NCI-H2227 treated with DMSO at 0.1 percent for 48 hours (cell line): ENCODE measurements around the gene SCAF4.
"Not testable (repeated sequence)": the region's sequence is repeated elsewhere in the genome, so short reads cannot be mapped to it uniquely, and the experiment has no call there.

Experiments used
- DNase-seq: peaks from one replicate; lab custom pipeline; 2025; lab: John Stamatoyannopoulos, UW

SCAF4 gene

GRCh38 chr21:31741116-31741515 is 9.2 kb upstream of the SCAF4 start:
- no peak for DNase-seq

GRCh38 chr21:31737586-31738397 is 5.9 kb upstream of the SCAF4 start:
- DNase-seq = not testable (repeated sequence)

- DNase-seq = no peak
Measured at GRCh38 chr21:31735511-31735992, 3.6 kb upstream of the SCAF4 start.

- DNase-seq = no peak
Measured at GRCh38 chr21:31733551-31734149, 1.7 kb upstream of the SCAF4 start.

- peak; percentile 59 for DNase-seq
Measured at GRCh38 chr21:31732597-31733550, 956 bp upstream of the SCAF4 start.

GRCh38 chr21:31731056-31731856 is 662 bp downstream of the SCAF4 start:
- no peak for DNase-seq

GRCh38 chr21:31730712-31731055 is 1.2 kb downstream of the SCAF4 start:
- no peak for DNase-seq

- DNase-seq = no peak
Measured at GRCh38 chr21:31729622-31730343, 2.1 kb downstream of the SCAF4 start.

GRCh38 chr21:31728952-31729351 is 3.0 kb downstream of the SCAF4 start:
- no peak for DNase-seq

- DNase-seq = no peak
Measured at GRCh38 chr21:31728191-31728590, 3.7 kb downstream of the SCAF4 start.

- no peak for DNase-seq
Measured at GRCh38 chr21:31727181-31727580, 4.7 kb downstream of the SCAF4 start.

- no peak for DNase-seq
Measured at GRCh38 chr21:31726407-31726806, 5.5 kb downstream of the SCAF4 start.

- DNase-seq = no peak
Measured at GRCh38 chr21:31725202-31725839, 6.6 kb downstream of the SCAF4 start.

GRCh38 chr21:31724552-31724951 is 7.4 kb downstream of the SCAF4 start:
- DNase-seq = no peak

- no peak for DNase-seq
Measured at GRCh38 chr21:31721381-31721780, 10.5 kb downstream of the SCAF4 start.

- DNase-seq = no peak
Measured at GRCh38 chr21:31720739-31721138, 11.2 kb downstream of the SCAF4 start.

GRCh38 chr21:31720330-31720729 is 11.6 kb downstream of the SCAF4 start:
- no peak for DNase-seq

- DNase-seq = no peak
Measured at GRCh38 chr21:31716106-31716505, 15.8 kb downstream of the SCAF4 start.

GRCh38 chr21:31714741-31715365 is 17.1 kb downstream of the SCAF4 start:
- no peak for DNase-seq
